Ishikawa (cell line): ENCODE data around the gene FHL3.

Experiments used
- CEBPB ChIP-seq: IDR thresholded peaks from 2 replicates; pipeline ENCODE4 v1.6.1; 2012
- CREB1 ChIP-seq: IDR thresholded peaks from 2 replicates; pipeline ENCODE4 v1.6.1; 2012; ENCODE audit warnings: low read depth
- EGR1 ChIP-seq: IDR thresholded peaks from 2 replicates; pipeline ENCODE4 v1.6.1; 2012
- EP300 ChIP-seq: IDR thresholded peaks from 2 replicates; pipeline ENCODE4 v1.6.1; 2012; ENCODE audit warnings: borderline replicate concordance
- FOXM1 ChIP-seq: IDR thresholded peaks from 2 replicates; pipeline ENCODE4 v1.6.1; 2012; ENCODE audit warnings: low read depth, borderline replicate concordance
- NFIC ChIP-seq: IDR thresholded peaks from 2 replicates; pipeline ENCODE4 v1.6.1; 2012
- RAD21 ChIP-seq: IDR thresholded peaks from 2 replicates; pipeline ENCODE4 v1.6.1; 2012; ENCODE audit warnings: low read depth
- TAF1 ChIP-seq: IDR thresholded peaks from 2 replicates; pipeline ENCODE4 v1.6.1; 2012; ENCODE audit warnings: low read depth, mild to moderate bottlenecking
- TCF12 ChIP-seq: IDR thresholded peaks from 2 replicates; pipeline ENCODE4 v1.6.1; 2012; ENCODE audit warnings: low read depth
- TEAD4 ChIP-seq: IDR thresholded peaks from 2 replicates; pipeline ENCODE4 v1.6.1; 2012
- YY1 ChIP-seq: IDR thresholded peaks from 2 replicates; pipeline ENCODE4 v1.6.1; 2012; ENCODE audit warnings: low read depth
- ZBTB7A ChIP-seq: IDR thresholded peaks from 2 replicates; pipeline ENCODE4 v1.6.1; 2012; ENCODE audit warnings: low read depth
- TF ChIP-seq, protein P1 (sequence below): IDR thresholded peaks from 2 replicates; pipeline ENCODE4 v1.6.1; 2012; ENCODE audit warnings: low read depth, mild to moderate bottlenecking
- TF ChIP-seq, protein P2 (sequence below): IDR thresholded peaks from 2 replicates; pipeline ENCODE4 v1.6.1; 2012
- TF ChIP-seq, protein P3 (sequence below): IDR thresholded peaks from 2 replicates; pipeline ENCODE4 v1.6.1; 2012

The FHL3 gene

DNA sequence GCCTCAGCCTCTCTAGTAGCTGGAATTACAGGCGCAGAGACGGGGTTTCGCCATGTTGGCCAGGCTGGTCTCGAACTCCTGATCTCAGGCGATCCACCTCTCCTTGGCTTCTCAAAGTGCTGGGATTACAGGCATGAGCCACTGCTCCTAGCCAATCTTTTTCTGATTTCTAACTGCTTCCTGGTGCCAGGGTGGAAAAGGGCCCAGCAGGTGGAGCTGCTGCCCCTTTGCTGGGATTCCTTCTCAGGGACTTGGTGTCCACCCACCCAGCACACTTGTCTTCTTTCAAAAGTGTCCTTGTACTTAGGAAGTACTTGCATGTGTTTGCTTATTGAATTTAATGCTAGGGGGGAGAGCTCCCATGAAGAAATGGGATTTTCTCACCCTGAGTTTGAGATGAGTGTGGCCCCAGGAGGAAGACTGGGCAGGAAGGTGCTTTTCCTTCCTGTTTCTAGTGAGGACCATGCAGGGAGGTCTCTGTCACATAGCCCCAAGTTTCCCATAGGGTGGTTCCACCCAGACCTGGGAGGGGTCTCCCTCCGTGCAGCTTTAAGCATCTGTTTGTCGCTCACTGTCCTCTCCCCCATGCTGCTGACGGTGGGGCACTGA, 21.4 kb upstream of the FHL3 start:
- peak; percentile 56 for TF ChIP-seq RAD21
- TF ChIP-seq, protein P1, sequence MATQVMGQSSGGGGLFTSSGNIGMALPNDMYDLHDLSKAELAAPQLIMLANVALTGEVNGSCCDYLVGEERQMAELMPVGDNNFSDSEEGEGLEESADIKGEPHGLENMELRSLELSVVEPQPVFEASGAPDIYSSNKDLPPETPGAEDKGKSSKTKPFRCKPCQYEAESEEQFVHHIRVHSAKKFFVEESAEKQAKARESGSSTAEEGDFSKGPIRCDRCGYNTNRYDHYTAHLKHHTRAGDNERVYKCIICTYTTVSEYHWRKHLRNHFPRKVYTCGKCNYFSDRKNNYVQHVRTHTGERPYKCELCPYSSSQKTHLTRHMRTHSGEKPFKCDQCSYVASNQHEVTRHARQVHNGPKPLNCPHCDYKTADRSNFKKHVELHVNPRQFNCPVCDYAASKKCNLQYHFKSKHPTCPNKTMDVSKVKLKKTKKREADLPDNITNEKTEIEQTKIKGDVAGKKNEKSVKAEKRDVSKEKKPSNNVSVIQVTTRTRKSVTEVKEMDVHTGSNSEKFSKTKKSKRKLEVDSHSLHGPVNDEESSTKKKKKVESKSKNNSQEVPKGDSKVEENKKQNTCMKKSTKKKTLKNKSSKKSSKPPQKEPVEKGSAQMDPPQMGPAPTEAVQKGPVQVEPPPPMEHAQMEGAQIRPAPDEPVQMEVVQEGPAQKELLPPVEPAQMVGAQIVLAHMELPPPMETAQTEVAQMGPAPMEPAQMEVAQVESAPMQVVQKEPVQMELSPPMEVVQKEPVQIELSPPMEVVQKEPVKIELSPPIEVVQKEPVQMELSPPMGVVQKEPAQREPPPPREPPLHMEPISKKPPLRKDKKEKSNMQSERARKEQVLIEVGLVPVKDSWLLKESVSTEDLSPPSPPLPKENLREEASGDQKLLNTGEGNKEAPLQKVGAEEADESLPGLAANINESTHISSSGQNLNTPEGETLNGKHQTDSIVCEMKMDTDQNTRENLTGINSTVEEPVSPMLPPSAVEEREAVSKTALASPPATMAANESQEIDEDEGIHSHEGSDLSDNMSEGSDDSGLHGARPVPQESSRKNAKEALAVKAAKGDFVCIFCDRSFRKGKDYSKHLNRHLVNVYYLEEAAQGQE: no peak

DNA sequence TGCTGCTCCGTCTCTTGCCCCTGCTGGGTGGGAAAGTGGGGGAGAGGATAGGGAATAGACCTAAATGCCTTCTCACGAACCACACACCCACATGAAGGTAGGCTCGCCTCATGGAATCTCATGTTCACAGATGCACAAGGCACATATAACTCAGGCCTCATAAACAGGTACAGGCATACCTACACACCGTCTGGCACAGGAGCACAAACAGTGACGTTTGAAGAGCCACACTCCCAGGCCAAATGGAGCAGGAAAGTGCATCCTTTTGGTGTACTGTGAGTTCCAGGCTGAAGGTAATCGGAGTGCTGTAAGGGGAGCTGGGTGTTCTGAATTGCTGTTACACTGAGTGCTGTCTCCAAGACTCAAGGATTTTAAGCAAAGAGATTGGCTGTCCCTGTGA, 20.4 kb upstream of the FHL3 start:
- TF ChIP-seq TCF12 (no peak), EGR1 (no peak), TEAD4 (no peak), TAF1 (no peak), NFIC (no peak), CEBPB (no peak), EP300 (no peak), CREB1 (no peak), YY1 (no peak), FOXM1 (no peak), RAD21 (no peak), ZBTB7A (no peak)
- TF ChIP-seq, protein P1: no peak
- TF ChIP-seq, protein P2, sequence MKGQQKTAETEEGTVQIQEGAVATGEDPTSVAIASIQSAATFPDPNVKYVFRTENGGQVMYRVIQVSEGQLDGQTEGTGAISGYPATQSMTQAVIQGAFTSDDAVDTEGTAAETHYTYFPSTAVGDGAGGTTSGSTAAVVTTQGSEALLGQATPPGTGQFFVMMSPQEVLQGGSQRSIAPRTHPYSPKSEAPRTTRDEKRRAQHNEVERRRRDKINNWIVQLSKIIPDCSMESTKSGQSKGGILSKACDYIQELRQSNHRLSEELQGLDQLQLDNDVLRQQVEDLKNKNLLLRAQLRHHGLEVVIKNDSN: no peak
- TF ChIP-seq, protein P3, sequence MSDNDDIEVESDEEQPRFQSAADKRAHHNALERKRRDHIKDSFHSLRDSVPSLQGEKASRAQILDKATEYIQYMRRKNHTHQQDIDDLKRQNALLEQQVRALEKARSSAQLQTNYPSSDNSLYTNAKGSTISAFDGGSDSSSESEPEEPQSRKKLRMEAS: no peak

DNA sequence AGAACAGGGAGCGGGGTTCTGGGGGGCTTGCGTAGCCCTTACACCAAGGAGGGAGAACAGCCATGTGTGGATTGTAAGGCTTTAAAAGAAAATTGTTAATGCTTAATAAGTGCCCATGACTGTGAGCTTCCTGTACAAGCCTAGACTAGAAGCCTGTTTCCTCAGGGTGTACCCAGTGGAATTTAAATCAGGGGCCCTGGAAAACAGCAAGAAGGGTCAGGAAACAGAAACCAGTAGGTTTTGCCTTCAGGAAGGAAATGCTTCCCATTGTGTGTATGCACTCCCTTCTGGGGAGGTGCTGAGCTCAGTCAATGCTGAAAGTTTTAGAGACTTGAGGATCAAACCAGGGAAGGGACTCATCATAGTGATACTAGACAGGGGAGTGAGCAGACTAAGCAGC, 19.9 kb upstream of the FHL3 start:
- TF ChIP-seq TEAD4 (no peak), RAD21 (no peak), EGR1 (no peak), NFIC (no peak), ZBTB7A (no peak)
- TF ChIP-seq, protein P2: no peak

DNA sequence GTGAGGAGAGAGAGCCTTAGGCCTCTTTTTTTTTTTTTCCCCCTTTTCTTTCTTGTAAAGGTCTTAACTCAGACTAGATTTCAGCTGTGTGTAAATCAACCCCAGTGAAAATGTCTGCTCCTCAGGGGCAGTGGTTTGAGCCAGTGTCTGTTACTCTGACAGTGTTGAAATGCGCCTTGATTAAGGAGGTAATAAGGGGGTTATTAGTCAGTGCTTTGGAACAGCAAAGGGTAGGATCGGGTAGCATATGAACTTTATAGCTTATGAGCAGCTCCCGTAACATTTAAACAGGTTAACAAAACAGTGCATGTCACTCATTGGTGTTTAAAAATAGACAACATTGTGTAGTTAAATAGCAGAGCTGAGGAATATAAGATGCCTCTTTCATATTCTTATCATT, 17.5 kb upstream of the FHL3 start:
- TF ChIP-seq, protein P2: no peak
- TF ChIP-seq FOXM1 (no peak), NFIC (no peak), CREB1 (no peak), RAD21 (no peak), YY1 (no peak), EP300 (no peak), TAF1 (no peak), CEBPB (no peak)
- TF ChIP-seq, protein P3: no peak

DNA sequence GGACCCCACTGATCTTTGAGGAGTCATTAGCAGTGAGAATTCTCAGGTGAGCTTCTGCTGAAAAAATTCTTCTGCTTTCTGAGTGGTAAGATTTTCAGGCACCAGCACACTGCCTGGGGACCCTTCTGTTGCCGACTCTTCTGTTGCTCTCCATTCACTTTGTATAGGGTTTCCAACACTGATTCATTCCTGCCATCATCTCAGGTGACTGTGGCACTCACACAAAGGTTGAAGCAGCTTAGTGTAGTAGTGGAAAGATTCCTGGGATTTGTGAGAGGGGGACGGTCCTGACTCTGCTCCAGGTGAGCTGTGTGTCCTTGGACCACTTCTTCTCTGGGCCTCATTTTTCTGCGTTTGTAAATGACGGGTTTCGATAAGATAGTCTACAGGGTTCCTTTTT, 16.7 kb upstream of the FHL3 start:
- no peak for TF ChIP-seq CEBPB
- TF ChIP-seq RAD21: no peak
- TF ChIP-seq FOXM1: no peak
- no peak for TF ChIP-seq NFIC
- no peak for TF ChIP-seq TEAD4
- TF ChIP-seq YY1: no peak

DNA sequence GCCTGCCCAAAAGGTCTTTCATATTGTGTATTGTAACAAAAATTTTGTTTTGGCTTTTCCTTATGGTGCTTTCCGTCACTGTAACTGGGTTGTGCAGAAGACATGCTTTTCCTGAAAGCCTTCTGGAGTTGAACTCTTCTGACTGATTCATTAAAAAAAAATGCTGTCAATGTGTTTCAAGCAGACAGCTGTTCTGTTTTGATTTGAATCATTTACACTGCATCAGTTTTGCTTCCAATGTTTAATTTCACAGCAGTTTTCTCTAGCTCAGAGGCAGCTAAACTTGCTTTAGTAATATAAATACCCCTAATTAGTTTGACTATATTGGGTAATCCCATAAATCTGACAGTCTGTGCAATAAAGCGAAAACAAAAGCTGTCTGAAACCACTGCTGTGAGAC, 15.1 kb upstream of the FHL3 start:
- TF ChIP-seq TCF12: no peak
- TF ChIP-seq, protein P3: no peak
- TF ChIP-seq RAD21: no peak
- TF ChIP-seq ZBTB7A: no peak
- no peak for TF ChIP-seq FOXM1
- no peak for TF ChIP-seq EP300
- TF ChIP-seq CREB1: no peak
- TF ChIP-seq TAF1: no peak
- TF ChIP-seq EGR1: no peak
- TF ChIP-seq, protein P2: no peak
- no peak for TF ChIP-seq NFIC
- no peak for TF ChIP-seq YY1
- no peak for TF ChIP-seq TEAD4
- TF ChIP-seq CEBPB: no peak
- TF ChIP-seq, protein P1: no peak
